IMR-90 (cell line): ENCODE measurements around the gene NISCH. TPM values are rescaled to one million over a fixed set of nuclear protein-coding genes. Genes with fewer than 3 reads are reported as not detected.

Experiments used
- ATAC-seq: fragments of 200-7000 bp; cut with Tn5 transposase; 2 replicates; pipeline ENCODE4 v1.9.1; 2020; ENCODE audit warnings: low read depth, mild to moderate bottlenecking, moderate library complexity
- BruUV-seq: library from RNA; stranded (reverse); fragments of 400-500 nt; replicated peaks from 2 replicates; lab custom pipeline; 2021; lab: Mats Ljungman, UMichigan
- CTCF ChIA-PET: fragments of 300-600 bp; formaldehyde crosslinking; extraction: SDS; loops from one replicate; lab custom pipeline; 2021; ENCODE audit warnings: antibody characterized with exemption; lab: Yijun Ruan, JAX
- POLR2A ChIA-PET: fragments of 300-600 bp; sonication (Branson Sonifier 250); formaldehyde crosslinking; loops from one replicate; lab custom pipeline; 2022; ENCODE audit warnings: antibody characterized with exemption; ENCODE audit not compliant: unreplicated experiment; lab: Charles Lee
- DNase-seq: peaks from one replicate; pipeline ENCODE4 v3.0.0; 2013
- H2AFZ ChIP-seq: replicated peaks from 2 replicates; pipeline ENCODE3; 2013; ENCODE audit warnings: low read length, mild to moderate bottlenecking; ENCODE audit not compliant: poor library complexity
- H2AK5ac ChIP-seq: 2 replicates; pipeline ENCODE4 v1.6.1; 2013; ENCODE audit warnings: low read depth, low read length, inconsistent platforms
- H2AK9ac ChIP-seq: replicated peaks from 2 replicates; pipeline ENCODE3; 2013; ENCODE audit warnings: mild to moderate bottlenecking, low read depth, low read length, moderate library complexity; ENCODE audit not compliant: poor library complexity
- H2BK120ac ChIP-seq: 2 replicates; pipeline ENCODE4 v1.6.1; 2013; ENCODE audit warnings: low read depth, low read length, inconsistent platforms
- H2BK15ac ChIP-seq: 3 replicates; pipeline ENCODE4 v1.6.1; 2013; ENCODE audit warnings: low read depth, low read length, inconsistent platforms
- H2BK20ac ChIP-seq: 2 replicates; pipeline ENCODE4 v1.6.1; 2013; ENCODE audit warnings: low read depth, mild to moderate bottlenecking, inconsistent platforms, low read length, moderate library complexity
- H2BK5ac ChIP-seq: 2 replicates; pipeline ENCODE4 v1.6.1; 2013; ENCODE audit warnings: mild to moderate bottlenecking, low read depth, low read length, inconsistent platforms; ENCODE audit not compliant: poor library complexity, severe bottlenecking
- H3K14ac ChIP-seq: replicated peaks from 2 replicates; pipeline ENCODE4 v1.6.1; 2013; ENCODE audit warnings: low read depth, low read length, inconsistent platforms
- H3K18ac ChIP-seq: 2 replicates; pipeline ENCODE4 v1.6.1; 2013; ENCODE audit warnings: low read depth, low read length, control low read depth
- H3K23ac ChIP-seq: 2 replicates; pipeline ENCODE4 v1.6.1; 2013; ENCODE audit warnings: low read depth, low read length, inconsistent platforms
- H3K27ac ChIP-seq: 2 replicates; pipeline ENCODE4 v1.5.1; 2013; ENCODE audit warnings: mild to moderate bottlenecking, control low read depth, low read length; ENCODE audit not compliant: insufficient read depth
- H3K27me3 ChIP-seq: 2 replicates; pipeline ENCODE4 v1.6.1; 2013; ENCODE audit warnings: low read length; ENCODE audit not compliant: control insufficient read depth, insufficient read depth
- H3K36me3 ChIP-seq: 2 replicates; pipeline ENCODE4 v1.6.1; 2013; ENCODE audit warnings: low read length, mixed read lengths; ENCODE audit not compliant: control insufficient read depth, insufficient read depth
- H3K4ac ChIP-seq: 2 replicates; pipeline ENCODE4 v1.6.1; 2013; ENCODE audit warnings: low read depth, low read length, inconsistent platforms
- H3K4me1 ChIP-seq: 2 replicates; pipeline ENCODE4 v1.6.1; 2013; ENCODE audit warnings: low read length, mixed read lengths; ENCODE audit not compliant: control insufficient read depth, insufficient read depth
- H3K4me2 ChIP-seq: 2 replicates; pipeline ENCODE4 v1.6.1; 2013; ENCODE audit warnings: low read depth, mild to moderate bottlenecking, control low read depth, low read length, moderate library complexity
- H3K4me3 ChIP-seq: 2 replicates; pipeline ENCODE4 v1.5.1; 2013; ENCODE audit warnings: low read depth, mild to moderate bottlenecking, control low read depth, low read length, moderate library complexity; ENCODE audit not compliant: insufficient read depth
- H3K56ac ChIP-seq: 2 replicates; pipeline ENCODE4 v1.6.1; 2013; ENCODE audit warnings: low read length, inconsistent platforms; ENCODE audit not compliant: insufficient read depth; ENCODE audit errors: extremely low read depth
- H3K79me1 ChIP-seq, 2 experiments: 2 replicates each; pipeline ENCODE4 v1.6.1; 2013; ENCODE audit warnings: low read length in 2 of 2, inconsistent platforms in 1 of 2, low read depth in 1 of 2
- H3K9ac ChIP-seq: 2 replicates; pipeline ENCODE4 v1.6.1; 2013; ENCODE audit warnings: low read depth, low read length, control low read depth
- H3K9me1 ChIP-seq: 2 replicates; pipeline ENCODE4 v1.6.1; 2013; ENCODE audit warnings: low read length, inconsistent platforms; ENCODE audit not compliant: insufficient read depth
- H3K9me3 ChIP-seq: 2 replicates; pipeline ENCODE4 v1.6.1; 2013; ENCODE audit warnings: low read length; ENCODE audit not compliant: control insufficient read depth, insufficient read depth
- H4K20me1 ChIP-seq: 2 replicates; pipeline ENCODE4 v1.6.1; 2013; ENCODE audit warnings: low read length, inconsistent platforms; ENCODE audit not compliant: insufficient read depth
- H4K5ac ChIP-seq: 2 replicates; pipeline ENCODE4 v1.6.1; 2013; ENCODE audit warnings: mild to moderate bottlenecking, low read depth, low read length, control low read depth
- H4K8ac ChIP-seq, 2 experiments: 2 replicates each; pipeline ENCODE4 v1.6.1; 2013; ENCODE audit warnings: low read depth in 2 of 2, low read length in 2 of 2, control low read depth in 1 of 2, inconsistent platforms in 1 of 2
- H4K91ac ChIP-seq: 2 replicates; pipeline ENCODE4 v1.6.1; 2013; ENCODE audit warnings: low read depth, low read length, inconsistent platforms; ENCODE audit not compliant: insufficient read depth
- BHLHE40 ChIP-seq: fragments of 150-350 bp; IDR thresholded peaks from 2 replicates; pipeline ENCODE4 v1.6.1; 2016; ENCODE audit warnings: mild to moderate bottlenecking, low read depth, low read length
- CEBPB ChIP-seq: IDR thresholded peaks from 2 replicates; pipeline ENCODE4 v1.6.1; 2012; ENCODE audit warnings: low read depth, low read length, improper control_type of control experiment
- CHD1 ChIP-seq: IDR thresholded peaks from 2 replicates; pipeline ENCODE4 v1.6.1; 2012; ENCODE audit warnings: low read depth, low read length, improper control_type of control experiment
- ELK1 ChIP-seq: fragments of 150-350 bp; IDR thresholded peaks from 2 replicates; pipeline ENCODE4 v1.6.1; 2016; ENCODE audit warnings: low read depth, mild to moderate bottlenecking, low read length, moderate library complexity, borderline replicate concordance
- FOS ChIP-seq: fragments of 150-350 bp; IDR thresholded peaks from 2 replicates; pipeline ENCODE4 v1.6.1; 2016; ENCODE audit warnings: low read depth, low read length
- MAFK ChIP-seq: IDR thresholded peaks from 2 replicates; pipeline ENCODE4 v1.6.1; 2012; ENCODE audit warnings: low read depth, low read length, improper control_type of control experiment
- MAZ ChIP-seq: IDR thresholded peaks from 2 replicates; pipeline ENCODE4 v1.6.1; 2012; ENCODE audit warnings: low read depth, mild to moderate bottlenecking, low read length, improper control_type of control experiment, moderate library complexity, borderline replicate concordance
- MXI1 ChIP-seq: IDR thresholded peaks from 2 replicates; pipeline ENCODE4 v1.6.1; 2012; ENCODE audit warnings: low read depth, mild to moderate bottlenecking, low read length, moderate library complexity, borderline replicate concordance
- NFE2L2 ChIP-seq: fragments of 150-350 bp; IDR thresholded peaks from 2 replicates; pipeline ENCODE4 v1.6.1; 2016; ENCODE audit warnings: low read depth, mild to moderate bottlenecking, low read length
- POLR2A ChIP-seq: IDR thresholded peaks from 2 replicates; pipeline ENCODE4 v1.6.1; 2012; ENCODE audit warnings: mild to moderate bottlenecking, low read depth, low read length
- RAD21 ChIP-seq: IDR thresholded peaks from 2 replicates; pipeline ENCODE4 v1.6.1; 2012; ENCODE audit warnings: low read length, improper control_type of control experiment
- RCOR1 ChIP-seq: IDR thresholded peaks from 2 replicates; pipeline ENCODE4 v1.6.1; 2012; ENCODE audit warnings: mild to moderate bottlenecking, low read length, improper control_type of control experiment; ENCODE audit not compliant: insufficient replicate concordance
- RFX5 ChIP-seq: IDR thresholded peaks from 2 replicates; pipeline ENCODE4 v1.8.0; 2012; ENCODE audit warnings: low read depth, mild to moderate bottlenecking, low read length, moderate library complexity
- USF2 ChIP-seq: fragments of 150-350 bp; IDR thresholded peaks from 2 replicates; pipeline ENCODE4 v1.6.1; 2017; ENCODE audit warnings: mild to moderate bottlenecking, antibody characterized with exemption, low read length, low read depth
- WGBS, 2 experiments: methylation state at CpG; one replicate each; pipeline versions ENCODE4 v1.1.5 to v1.1.7; 2013; ENCODE audit warnings: missing lambda C conversion rate in 2 of 2; ENCODE audit not compliant: insufficient read length in 1 of 2; ENCODE audit errors: extremely low coverage in 2 of 2; 5-methylcytosine and 5-hydroxymethylcytosine counted together
- dilution Hi-C: fragments of 300-500 bp; cut with HindIII; formaldehyde crosslinking; loops from one replicate; pipeline ENCODE4 v1.14.3; 2018; ENCODE audit warnings: low sequenced_read_pairs; ENCODE audit not compliant: unreplicated experiment
- in situ Hi-C: fragments of 300-500 bp; cut with MboI; formaldehyde crosslinking; loops from 3 replicates; pipeline ENCODE4 v1.14.3; 2019; ENCODE audit warnings: low sequenced_read_pairs, inconsistent platforms, mixed read lengths
- intact Hi-C: fragments of 100-400 bp; cut with micrococcal nuclease; formaldehyde crosslinking; loops from 2 replicates; pipeline ENCODE4 v1.10.0; 2022
- polyA plus RNA-seq, 3 experiments: library from polyadenylated mRNA; depleted of rRNA; stranded (reverse); fragments of >200 nt; gene quantifications; 2 replicates each; pipeline ENCODE4 v1.2.3, GENCODE V29; 2012; ENCODE audit warnings: low replicate concordance in 1 of 3
- total RNA-seq: library from RNA; depleted of rRNA; stranded (reverse); fragments of >200 nt; gene quantifications from 2 replicates; pipeline ENCODE4 v1.2.3, GENCODE V29; 2012

The NISCH gene
- total and polyA plus RNA-seq, 2 of the 4 experiments (the other 2 are of a cell fraction) = 36.9 to 86.0 TPM

GRCh38 chr3:52428151-52429005 is 27.0 kb upstream of the NISCH start:
- DNase-seq = peak; percentile 83
- ChIA-PET CTCF (interaction anchor here (0.6 to 1.8 kb wide), 7 partner anchors 11 to 26 kb away, joined by 3 to 13 read pairs (median 4); partner anchors contain the start of genes SEMA3G and TNNC1), POLR2A (no interaction called here)
- Histone ChIP-seq H3K27ac (no peak overlapping the region), H2BK5ac (no peak overlapping the region), H3K9me1 (no peaks in the 10 kb centered on the region), H3K9ac (no peak overlapping the region), H4K91ac (no peak overlapping the region), H4K8ac (no peak overlapping the region), H3K23ac (no peak overlapping the region), H3K14ac (no peak overlapping the region), H3K9me3 (no peaks in the 10 kb centered on the region), H3K4me2 (no peak overlapping the region), H4K5ac (no peak overlapping the region), H2AFZ (no peak overlapping the region), H3K56ac (no peak overlapping the region), H2BK120ac (no peak overlapping the region), H3K18ac (no peak overlapping the region), H2AK5ac (no peak overlapping the region), H3K36me3 (no peaks in the 10 kb centered on the region), H3K27me3 (peaks cover 5% of the 10 kb centered on the region; the same call in 1 of the 2 replicates), H2AK9ac (no peak overlapping the region), H3K4me1 (peaks cover 4% of the 10 kb centered on the region; the same call in 1 of the 2 replicates), H2BK15ac (no peak overlapping the region), H2BK20ac (no peak overlapping the region), H3K4ac (no peak overlapping the region), H4K20me1 (no peaks in the 10 kb centered on the region), H3K79me1 (no peaks in the 10 kb centered on the region), H3K4me3 (no peak overlapping the region)
- intact Hi-C loops (loop anchor here (1.0 kb wide), 1 partner anchor 19 kb away; no protein-coding TSS in a partner anchor), dilution Hi-C loops (no loop called here), in situ Hi-C loops (no loop called here)
- whole genome bisulfite sequencing, 2 experiments = 0% methylated on average over 1 of the region's 7 CpGs; no CpG with 5 or more reads in 1 of the 2 experiments
- peak; percentile 98 for ATAC-seq
- no TSS peak for BruUV-seq
- TF ChIP-seq MXI1 (no peak), NFE2L2 (no peak), BHLHE40 (no peak), MAFK (no peak), MAZ (no peak), ELK1 (no peak), FOS (no peak), POLR2A (0 out of 2 replicates have a peak, but pooled peaks have one; percentile 28), RCOR1 (no peak), RAD21 (peak; percentile 82), USF2 (no peak), CHD1 (no peak), CEBPB (no peak), RFX5 (no peak)
